HG02981 (cell line): ENCODE results near the gene OSGIN1.

Source experiments
- ATAC-seq: cut with Tn5 transposase; IDR thresholded peaks from one replicate; pipeline ENCODE4 v1.9.1; 2021; ENCODE audit warnings: mild to moderate bottlenecking, moderate library complexity; ENCODE audit not compliant: unreplicated experiment

Gene OSGIN1

GRCh38 chr16:83995754-83996153 lies 42.7 kb downstream of the OSGIN1 start:
- ATAC-seq, result no peak

- ATAC-seq, result no peak
Measured at GRCh38 chr16:83996481-83997252, 43.6 kb downstream of the OSGIN1 start.

- ATAC-seq, result no peak
Measured at GRCh38 chr16:83998091-83998490, 45.1 kb downstream of the OSGIN1 start.

GRCh38 chr16:84000989-84001642 lies 48.1 kb downstream of the OSGIN1 start:
- no peak for ATAC-seq

- no peak for ATAC-seq
Measured at GRCh38 chr16:84001726-84002125, 48.7 kb downstream of the OSGIN1 start.

- no peak for ATAC-seq
Measured at GRCh38 chr16:84003038-84003437, 50.0 kb downstream of the OSGIN1 start.

GRCh38 chr16:84004442-84004841 lies 51.4 kb downstream of the OSGIN1 start:
- no peak for ATAC-seq

GRCh38 chr16:84005391-84005790 lies 52.4 kb downstream of the OSGIN1 start:
- no peak for ATAC-seq

GRCh38 chr16:84007520-84007919 lies 54.5 kb downstream of the OSGIN1 start:
- ATAC-seq, result no peak

- no peak for ATAC-seq
Measured at GRCh38 chr16:84007965-84008364, 54.9 kb downstream of the OSGIN1 start.

GRCh38 chr16:84009282-84009681 lies 56.2 kb downstream of the OSGIN1 start:
- no peak for ATAC-seq

- peak; percentile 83 for ATAC-seq
Measured at GRCh38 chr16:84013787-84014569, 60.9 kb downstream of the OSGIN1 start.

GRCh38 chr16:84014570-84015327 lies 61.7 kb downstream of the OSGIN1 start:
- no peak for ATAC-seq

GRCh38 chr16:84015399-84015798 lies 62.4 kb downstream of the OSGIN1 start:
- ATAC-seq, result no peak
